HG02588 (cell line): ENCODE data around the gene TTL.
"Not testable (repeated sequence)": the region's sequence is repeated elsewhere in the genome, so short reads cannot be mapped to it uniquely, and the experiment has no call there.

Experiments used
- ATAC-seq: cut with Tn5 transposase; IDR thresholded peaks from one replicate; pipeline ENCODE4 v1.9.1; 2021; ENCODE audit warnings: mild to moderate bottlenecking, moderate library complexity; ENCODE audit not compliant: unreplicated experiment

TTL gene

DNA sequence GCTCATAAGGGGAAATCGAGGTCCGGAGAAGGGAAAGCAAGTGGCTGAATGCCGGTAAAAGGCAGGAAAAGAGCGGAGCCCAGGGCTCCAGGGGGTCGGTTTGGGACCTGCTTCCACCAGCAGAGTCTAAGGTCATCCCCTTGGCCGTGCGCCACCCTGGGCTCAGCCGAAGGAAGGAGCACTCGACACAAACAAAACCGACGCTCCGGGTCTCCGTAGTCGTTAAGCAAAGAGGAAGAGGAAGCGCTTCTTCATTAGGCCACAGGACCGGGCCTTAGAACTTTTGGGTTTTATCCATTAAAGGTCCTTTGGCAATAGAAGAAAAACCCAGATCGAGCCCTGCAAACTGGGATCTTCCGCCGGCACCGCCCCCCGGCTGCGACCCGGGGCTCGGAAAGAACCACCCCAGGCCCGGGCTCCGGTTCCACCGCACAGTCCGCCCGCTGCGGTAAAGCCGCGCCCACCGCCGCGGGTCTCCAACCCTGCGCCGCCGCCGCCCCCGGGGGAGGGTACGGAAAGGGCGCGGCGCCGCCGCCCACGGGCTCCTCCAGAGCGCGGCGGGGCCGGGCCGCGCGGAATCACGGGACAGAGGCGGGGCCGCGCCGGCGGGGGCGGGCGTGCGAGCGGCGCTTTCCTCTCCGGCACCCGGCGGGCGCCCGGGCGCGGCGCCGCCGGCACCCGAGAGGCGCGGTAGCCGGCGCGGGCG, at the start of gene TTL:
TTL (plus strand) TSS at position 629 of the 706 bp plus-strand sequence. CDS start 189 bp downstream, outside the sequence.
- peak; percentile 74 for ATAC-seq

DNA sequence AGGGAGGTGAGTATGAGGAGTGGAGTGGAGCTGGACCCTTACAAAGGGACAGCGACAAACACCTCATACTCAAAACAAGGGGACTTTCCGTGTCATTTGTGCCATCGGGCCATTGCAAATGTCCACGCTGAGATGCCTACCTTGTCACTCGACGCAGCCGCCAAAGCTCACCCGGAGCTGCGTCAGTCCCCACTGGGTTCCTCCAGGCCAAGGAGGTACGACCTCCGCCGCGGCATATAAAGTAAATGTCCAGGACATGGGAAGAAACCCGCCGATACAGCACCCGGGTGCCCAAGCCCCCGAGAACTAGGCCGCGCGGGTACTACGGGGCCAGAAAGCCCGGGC, 49.6 kb upstream of the TTL start:
- ATAC-seq: not testable (repeated sequence)

- not testable (repeated sequence) for ATAC-seq
Measured at GRCh38 chr2:112432735-112433479, 49.0 kb upstream of the TTL start.

GRCh38 chr2:112433480-112433879, 48.5 kb upstream of the TTL start, which contains the start of gene RGPD8:
Gene RGPD8 (minus strand): TSS chr2:112433645. CDS start chr2:112433453, 192 bp downstream.
- peak; percentile 98 for ATAC-seq

- no peak for ATAC-seq
Measured at GRCh38 chr2:112433932-112434730, 47.8 kb upstream of the TTL start.

DNA sequence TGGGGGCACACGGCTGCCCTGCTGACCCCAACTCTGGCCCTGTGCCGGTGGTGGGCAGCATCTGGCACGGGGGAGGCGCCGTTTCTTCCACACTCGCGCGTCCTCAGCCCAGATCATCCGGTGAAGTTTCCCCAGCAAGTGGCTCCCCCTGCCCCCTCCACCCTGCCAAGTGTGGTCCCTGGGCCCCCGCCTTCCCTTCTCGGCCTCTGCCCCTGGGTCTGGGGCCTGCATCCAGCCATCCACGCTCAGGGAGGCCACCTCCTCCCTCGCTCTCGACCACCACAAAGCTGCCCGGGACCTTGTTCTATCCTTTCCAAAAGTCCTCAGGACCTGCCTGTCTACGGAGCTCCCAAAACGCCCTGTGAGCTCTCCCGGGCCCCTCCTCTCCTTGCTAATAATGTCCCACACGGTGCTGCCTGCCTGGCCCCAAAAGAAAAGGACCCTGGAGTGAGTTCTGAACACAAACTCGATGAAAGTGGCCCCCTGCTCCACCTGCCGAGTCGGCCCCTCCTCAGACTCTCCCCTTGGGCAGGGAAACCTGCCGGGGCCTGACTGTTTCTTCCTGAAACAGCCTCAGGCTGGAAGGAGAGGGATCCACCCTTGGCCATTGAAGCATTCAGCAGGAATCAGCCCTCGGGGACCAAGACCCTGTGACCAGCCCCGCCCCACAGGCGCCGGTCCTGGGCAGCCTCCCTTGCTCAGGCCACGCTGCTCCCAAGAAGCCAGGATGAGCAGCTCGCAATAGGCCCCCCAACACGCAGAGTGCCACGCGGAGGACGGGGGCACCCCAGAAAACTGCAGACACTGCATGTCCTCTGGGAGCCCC, 46.9 kb upstream of the TTL start:
- not testable (repeated sequence) for ATAC-seq

GRCh38 chr2:112435716-112436431, 46.1 kb upstream of the TTL start:
- not testable (repeated sequence) for ATAC-seq

GRCh38 chr2:112436993-112437392, 45.0 kb upstream of the TTL start:
- ATAC-seq: not testable (repeated sequence)

GRCh38 chr2:112437405-112437831, 44.5 kb upstream of the TTL start:
- ATAC-seq: not testable (repeated sequence)

- not testable (repeated sequence) for ATAC-seq
Measured at GRCh38 chr2:112438603-112439261, 43.2 kb upstream of the TTL start.

GRCh38 chr2:112444256-112444655, 37.7 kb upstream of the TTL start:
- not testable (repeated sequence) for ATAC-seq

DNA sequence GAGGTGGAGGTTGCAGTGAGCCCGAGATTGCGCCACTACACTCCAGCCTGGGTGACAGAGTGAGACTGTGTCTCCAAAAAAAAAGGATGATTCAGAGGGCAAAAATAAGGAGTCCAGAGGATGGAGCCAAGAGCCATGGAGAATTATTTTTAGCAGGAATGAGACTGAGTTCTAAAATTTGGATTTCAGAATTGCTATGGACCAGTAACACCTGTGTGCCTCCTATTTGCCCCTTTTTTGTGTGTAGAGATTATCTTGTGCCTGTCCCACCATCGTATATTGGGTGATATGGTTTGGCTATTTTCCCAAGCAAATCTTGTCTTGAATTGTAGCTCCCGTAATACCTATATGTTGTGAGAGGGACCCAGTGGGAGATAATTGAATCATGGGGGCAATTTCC, 32.1 kb upstream of the TTL start:
- no peak for ATAC-seq

GRCh38 chr2:112451317-112451716, 30.6 kb upstream of the TTL start:
- no peak for ATAC-seq

- ATAC-seq: no peak
Measured at GRCh38 chr2:112454586-112454985, 27.4 kb upstream of the TTL start.

GRCh38 chr2:112459372-112459771, 22.6 kb upstream of the TTL start:
- ATAC-seq: no peak

GRCh38 chr2:112462178-112462577, 19.8 kb upstream of the TTL start:
- ATAC-seq: no peak

DNA sequence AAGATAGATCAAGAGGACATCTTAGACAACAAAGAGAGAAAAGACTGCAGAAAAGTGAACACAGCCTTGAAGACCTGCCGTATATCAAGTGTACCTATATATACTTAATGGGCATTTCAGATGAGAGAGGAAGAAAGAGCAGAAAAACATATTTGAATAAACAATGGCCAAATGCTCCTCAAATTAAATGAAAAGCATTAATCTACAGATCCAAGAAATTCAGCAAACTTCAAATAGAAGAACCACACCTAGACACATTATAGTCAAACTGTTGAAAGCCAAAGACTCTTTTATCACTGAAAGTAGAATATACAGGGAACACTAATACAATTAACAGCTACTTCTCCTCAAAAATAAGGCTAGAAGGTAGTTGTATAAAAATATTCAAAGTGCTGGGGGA, 18.7 kb upstream of the TTL start:
- no peak for ATAC-seq

DNA sequence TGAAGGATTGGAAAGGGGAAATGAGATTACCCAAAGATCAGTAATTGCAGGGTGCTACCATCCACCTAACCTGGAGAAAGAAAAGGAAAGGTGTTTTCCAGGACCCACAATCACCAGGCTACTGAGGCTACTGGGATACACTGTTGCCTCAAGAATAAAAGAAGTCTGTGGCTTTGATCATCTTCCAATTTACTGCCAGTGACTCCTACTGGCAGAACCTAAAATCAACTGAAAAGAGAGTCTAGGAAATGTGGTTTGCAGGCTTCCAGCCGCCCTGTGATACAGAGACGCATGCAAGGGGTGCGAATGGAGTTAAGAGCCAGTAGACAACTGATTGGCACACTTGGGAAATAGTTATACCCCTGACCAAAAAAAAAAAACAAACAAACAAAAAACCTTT, 16.6 kb upstream of the TTL start:
- ATAC-seq: no peak

DNA sequence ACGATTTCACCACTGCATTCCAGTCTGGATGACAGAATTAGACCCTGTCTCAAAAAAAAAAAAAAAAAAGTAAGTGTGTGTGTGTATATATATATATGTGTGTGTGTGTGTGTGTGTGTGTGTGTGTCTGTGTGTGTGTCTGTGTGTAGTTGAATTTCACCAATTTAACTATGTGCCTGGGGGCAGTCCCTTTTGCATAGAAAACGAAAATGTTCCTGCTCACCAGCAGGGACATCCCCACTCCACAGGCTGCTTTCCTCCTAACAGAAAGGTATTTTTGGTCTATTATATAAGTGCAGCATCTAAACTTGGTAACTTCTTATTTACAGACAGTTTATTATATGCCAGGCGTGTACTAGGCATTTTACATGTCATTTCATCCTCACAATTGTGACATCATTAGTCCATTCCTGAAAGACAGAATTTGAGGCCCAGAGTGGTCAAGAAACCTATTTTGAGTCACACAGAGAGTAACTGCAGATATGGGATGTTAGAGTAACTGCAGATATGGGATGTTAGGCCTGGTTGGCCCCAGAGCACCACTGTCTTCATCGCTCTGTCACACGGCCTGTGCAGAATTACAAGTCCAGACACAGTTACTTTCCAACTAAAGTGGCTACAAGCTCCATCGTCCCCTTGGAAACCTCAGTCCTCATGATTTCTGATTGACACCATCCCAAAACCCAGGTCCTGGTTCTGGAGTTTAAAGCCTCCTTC, 9.3 kb upstream of the TTL start:
- no peak for ATAC-seq
